Astrocyte of the spinal cord (primary cell): ENCODE data around the gene NELFB.

Source experiments
- DNase-seq: peaks from one replicate; pipeline ENCODE4 v3.0.0; 2011; ENCODE audit warnings: low read depth, low spot score
- H3K4me3 ChIP-seq: 2 replicates; pipeline ENCODE4 v1.5.1; 2011; ENCODE audit warnings: low read depth, mild to moderate bottlenecking, low read length, moderate library complexity
- in situ Hi-C: cut with HindIII; loops from 2 replicates; pipeline ENCODE4 v1.10.0; 2017; ENCODE audit warnings: low sequenced_read_pairs
- TF ChIP-seq, protein P1 (sequence below): IDR thresholded peaks from 2 replicates; pipeline ENCODE4 v1.5.1; 2012; ENCODE audit warnings: low read depth, mild to moderate bottlenecking, low read length, inconsistent platforms

NELFB gene

DNA sequence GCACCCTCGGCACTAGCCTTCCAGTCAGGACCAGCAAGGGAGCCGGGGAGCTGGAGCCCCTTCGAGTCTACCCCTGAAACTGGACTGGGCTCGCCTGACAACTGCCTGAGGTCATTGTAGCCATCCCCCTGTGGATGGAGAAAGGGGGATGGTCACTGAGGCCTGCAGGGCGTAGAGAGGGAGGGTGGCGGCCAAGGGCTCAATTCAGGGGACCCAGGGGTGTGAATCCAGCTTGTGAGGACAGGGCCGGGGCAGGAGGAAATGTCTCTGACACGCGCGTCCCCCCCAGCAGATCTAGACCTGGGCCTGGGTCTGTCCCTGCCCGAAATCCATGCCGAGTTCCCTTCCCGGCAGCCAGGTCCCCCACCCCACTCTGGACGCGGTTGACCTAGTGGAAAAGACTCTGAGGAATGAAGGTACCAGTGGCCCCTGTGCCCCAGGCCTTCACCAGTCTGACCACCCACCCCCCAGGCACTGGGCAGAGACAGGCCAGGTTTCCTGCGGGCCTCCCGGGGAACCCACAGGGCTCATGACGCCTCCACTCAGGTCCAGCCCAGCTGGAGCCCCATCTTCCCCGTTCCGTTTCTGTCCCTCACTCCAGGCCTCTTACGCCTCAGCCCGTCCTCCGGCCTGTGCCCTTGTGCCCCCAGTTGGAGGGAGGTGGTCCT is 23.6 kb upstream of the NELFB start:
- in situ Hi-C loops, result no loop called here
- no peak overlapping the region for H3K4me3 ChIP-seq
- no peak for DNase-seq
- TF ChIP-seq, protein P1, sequence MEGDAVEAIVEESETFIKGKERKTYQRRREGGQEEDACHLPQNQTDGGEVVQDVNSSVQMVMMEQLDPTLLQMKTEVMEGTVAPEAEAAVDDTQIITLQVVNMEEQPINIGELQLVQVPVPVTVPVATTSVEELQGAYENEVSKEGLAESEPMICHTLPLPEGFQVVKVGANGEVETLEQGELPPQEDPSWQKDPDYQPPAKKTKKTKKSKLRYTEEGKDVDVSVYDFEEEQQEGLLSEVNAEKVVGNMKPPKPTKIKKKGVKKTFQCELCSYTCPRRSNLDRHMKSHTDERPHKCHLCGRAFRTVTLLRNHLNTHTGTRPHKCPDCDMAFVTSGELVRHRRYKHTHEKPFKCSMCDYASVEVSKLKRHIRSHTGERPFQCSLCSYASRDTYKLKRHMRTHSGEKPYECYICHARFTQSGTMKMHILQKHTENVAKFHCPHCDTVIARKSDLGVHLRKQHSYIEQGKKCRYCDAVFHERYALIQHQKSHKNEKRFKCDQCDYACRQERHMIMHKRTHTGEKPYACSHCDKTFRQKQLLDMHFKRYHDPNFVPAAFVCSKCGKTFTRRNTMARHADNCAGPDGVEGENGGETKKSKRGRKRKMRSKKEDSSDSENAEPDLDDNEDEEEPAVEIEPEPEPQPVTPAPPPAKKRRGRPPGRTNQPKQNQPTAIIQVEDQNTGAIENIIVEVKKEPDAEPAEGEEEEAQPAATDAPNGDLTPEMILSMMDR, result no peak

DNA sequence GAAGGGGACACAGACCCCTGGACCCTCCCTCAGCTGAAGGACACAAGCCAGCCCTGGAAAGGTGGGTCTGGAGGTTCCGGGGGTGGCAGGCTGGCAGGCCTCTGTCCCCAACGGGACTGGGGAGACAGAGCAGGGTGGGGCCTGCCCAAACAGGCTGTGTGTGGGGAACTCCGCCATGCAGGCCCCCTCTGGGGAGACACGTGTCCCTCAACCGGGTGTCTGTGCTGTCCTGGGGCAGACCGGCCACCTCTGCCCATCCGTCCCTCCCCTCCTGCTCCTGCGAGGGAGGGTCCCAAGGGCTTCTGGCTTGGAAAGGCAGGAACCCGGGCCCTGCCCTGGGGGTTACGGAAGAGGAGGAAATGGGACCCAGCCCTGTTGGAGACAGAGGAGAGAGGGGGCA is 23.0 kb upstream of the NELFB start:
- DNase-seq, result no peak
- H3K4me3 ChIP-seq, result no peak overlapping the region
- in situ Hi-C loops, result no loop called here
- TF ChIP-seq, protein P1, result no peak

DNA sequence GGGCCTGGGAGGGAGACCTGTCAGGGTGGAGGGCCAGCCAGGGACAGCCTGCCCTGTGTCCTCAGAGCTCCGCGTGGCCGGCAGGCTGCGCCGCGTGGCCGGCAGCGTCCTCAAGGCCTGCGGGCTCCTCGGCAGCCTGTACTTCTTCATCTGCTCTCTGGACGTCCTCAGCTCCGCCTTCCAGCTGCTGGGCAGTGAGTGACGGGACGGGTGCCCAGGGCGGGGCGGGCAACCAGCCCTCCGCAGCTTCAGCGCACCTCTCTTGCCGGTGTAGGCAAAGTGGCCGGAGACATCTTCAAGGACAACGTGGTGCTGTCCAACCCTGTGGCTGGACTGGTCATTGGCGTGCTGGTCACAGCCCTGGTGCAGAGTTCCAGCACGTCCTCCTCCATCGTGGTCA is 22.6 kb upstream of the NELFB start:
- no peak for DNase-seq
- TF ChIP-seq, protein P1, result no peak
- in situ Hi-C loops, result no loop called here
- H3K4me3 ChIP-seq, result no peak overlapping the region

DNA sequence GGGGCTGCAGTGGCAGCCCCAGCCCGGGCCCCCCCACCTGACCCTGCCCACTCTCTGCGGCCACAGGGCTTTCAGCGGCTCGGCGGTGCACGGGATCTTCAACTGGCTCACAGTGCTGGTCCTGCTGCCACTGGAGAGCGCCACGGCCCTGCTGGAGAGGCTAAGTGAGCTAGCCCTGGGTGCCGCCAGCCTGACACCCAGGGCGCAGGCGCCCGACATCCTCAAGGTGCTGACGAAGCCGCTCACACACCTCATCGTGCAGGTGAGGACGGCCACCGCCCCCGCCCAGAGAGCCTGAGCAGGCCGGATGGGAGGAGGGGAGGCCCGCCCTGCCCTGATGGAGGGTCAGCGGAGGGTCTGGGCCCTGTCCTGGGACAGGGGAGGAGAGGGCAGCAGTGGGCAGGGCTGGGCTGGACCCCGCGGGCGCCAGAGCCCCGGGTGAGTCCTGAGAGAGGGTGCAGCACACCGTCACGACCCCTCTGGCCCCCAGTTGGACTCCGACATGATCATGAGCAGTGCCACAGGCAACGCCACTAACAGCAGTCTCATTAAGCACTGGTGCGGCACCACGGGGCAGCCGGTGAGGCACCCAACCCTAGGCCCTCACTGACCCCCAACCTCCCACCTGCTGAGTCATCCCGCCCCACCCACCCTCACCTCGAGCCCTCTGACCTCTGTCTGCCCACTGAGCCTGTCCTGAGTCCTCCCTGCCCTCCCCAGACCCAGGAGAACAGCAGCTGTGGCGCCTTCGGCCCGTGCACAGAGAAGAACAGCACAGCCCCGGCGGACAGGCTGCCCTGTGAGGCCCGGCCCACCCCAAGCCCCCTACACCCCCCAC is 21.8 kb upstream of the NELFB start:
- H3K4me3 ChIP-seq, result no peak overlapping the region
- TF ChIP-seq, protein P1, result no peak
- DNase-seq, result no peak
- in situ Hi-C loops, result no loop called here

DNA sequence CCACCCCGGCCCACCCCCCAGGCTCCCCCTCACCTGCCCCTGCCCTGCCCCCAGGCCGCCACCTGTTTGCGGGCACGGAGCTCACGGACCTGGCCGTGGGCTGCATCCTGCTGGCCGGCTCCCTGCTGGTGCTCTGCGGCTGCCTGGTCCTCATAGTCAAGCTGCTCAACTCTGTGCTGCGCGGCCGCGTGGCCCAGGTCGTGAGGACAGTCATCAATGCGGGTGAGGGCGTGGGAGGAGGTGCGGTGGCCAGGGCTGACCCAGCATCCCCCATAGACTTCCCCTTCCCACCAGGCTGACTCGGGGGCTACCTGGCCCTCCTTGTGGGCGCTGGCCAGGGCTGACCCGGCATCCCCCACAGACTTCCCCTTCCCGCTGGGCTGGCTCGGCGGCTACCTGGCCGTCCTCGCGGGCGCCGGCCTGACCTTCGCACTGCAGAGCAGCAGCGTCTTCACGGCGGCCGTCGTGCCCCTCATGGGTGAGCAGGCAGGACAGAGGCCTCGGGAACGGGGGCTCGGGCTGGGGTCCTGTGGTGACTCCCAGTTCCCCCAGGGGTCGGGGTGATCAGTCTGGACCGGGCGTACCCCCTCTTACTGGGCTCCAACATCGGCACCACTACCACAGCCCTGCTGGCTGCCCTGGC is 21.0 kb upstream of the NELFB start:
- H3K4me3 ChIP-seq, result no peak overlapping the region
- in situ Hi-C loops, result no loop called here

DNA sequence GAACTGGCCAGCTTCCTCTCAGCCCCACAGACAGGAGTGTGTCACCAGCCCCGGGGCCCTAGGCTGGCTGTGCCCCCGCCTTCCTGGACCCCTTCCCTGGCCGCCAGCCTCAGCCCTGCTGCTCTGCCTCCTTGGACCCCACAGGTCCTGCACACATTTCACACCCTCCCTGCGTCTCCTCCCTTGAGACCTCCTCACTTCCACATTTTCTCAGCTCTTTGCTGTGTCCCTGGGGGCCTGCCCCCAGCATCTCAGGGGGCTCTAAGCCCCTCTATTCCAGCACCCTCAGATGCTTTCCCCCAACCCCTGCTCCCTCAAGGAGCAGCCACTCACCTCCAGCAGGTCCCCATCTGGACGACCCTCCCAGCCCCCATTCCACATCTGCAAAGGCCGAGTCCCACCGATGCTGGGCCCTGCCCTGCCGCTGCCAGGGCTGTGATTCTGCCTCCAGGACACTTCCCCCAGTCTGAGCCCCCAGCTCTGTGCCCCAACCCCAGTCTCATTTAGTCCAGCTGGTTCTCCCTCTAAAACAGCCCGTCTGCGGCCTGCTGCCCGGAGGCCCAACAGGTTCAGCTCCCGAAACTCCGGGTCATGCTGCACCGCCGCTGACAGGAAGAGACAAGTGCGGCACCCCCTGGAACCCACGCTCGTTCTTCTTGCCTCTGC is 20.2 kb upstream of the NELFB start:
- in situ Hi-C loops, result no loop called here
- H3K4me3 ChIP-seq, result no peak overlapping the region
- TF ChIP-seq, protein P1, result no peak
- no peak for DNase-seq

More for the DNA sequence above, 21.0 kb upstream of the NELFB start:
- DNase-seq, result no peak
- TF ChIP-seq, protein P1, result no peak
